Measurements from ENCODE around the gene SCYL3.
"Not testable (repeated sequence)": the region's sequence is repeated elsewhere in the genome, so short reads cannot be mapped to it uniquely, and the experiment has no call there.

SCYL3 gene, protein sequence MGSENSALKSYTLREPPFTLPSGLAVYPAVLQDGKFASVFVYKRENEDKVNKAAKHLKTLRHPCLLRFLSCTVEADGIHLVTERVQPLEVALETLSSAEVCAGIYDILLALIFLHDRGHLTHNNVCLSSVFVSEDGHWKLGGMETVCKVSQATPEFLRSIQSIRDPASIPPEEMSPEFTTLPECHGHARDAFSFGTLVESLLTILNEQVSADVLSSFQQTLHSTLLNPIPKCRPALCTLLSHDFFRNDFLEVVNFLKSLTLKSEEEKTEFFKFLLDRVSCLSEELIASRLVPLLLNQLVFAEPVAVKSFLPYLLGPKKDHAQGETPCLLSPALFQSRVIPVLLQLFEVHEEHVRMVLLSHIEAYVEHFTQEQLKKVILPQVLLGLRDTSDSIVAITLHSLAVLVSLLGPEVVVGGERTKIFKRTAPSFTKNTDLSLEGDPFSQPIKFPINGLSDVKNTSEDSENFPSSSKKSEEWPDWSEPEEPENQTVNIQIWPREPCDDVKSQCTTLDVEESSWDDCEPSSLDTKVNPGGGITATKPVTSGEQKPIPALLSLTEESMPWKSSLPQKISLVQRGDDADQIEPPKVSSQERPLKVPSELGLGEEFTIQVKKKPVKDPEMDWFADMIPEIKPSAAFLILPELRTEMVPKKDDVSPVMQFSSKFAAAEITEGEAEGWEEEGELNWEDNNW

DNA sequence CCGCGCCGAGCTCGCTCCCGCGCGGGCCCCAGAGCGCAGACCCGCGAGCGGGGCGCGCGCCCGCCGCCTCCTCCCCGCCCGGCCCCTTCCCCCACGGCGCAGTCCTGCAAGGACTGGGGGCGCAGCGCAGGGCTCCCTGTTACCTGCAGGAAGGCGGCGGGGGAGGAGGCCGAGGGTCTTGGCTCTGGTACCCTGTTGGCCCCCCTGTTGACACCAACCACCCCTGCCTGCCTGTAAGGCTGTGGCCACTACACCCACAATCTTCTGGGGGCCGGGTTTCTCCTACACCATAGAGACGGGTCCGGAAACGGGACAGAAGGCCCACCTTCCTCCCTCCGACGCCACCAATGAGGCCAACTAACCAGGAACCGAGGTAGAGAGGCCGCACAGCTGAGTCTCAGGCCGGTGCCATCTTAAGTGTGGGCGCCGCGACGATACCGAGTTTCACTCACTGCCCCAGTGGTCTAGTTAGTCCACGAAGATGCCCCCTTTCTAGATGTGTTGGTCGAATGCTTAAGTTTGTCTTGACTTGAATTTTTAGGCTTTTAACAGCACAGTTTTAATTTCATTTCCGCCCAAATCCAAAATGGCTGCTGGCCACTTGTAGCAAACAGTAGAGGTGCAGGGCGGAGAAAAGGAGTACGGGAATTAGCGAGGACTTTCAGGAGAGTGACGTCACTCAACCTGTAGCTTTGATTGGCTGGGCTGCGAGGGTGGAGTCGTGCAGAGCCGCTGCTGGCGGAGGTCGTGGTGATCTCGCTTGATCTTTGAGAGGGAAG, at the start of gene SCYL3:
TSS of gene SCYL3 (minus strand) at position 252 of the 779 bp plus-strand sequence. CDS start 5,056 bp downstream, outside the sequence.
- DNase-seq (ENCODE audit: low read depth) = peak; percentile 83

DNA sequence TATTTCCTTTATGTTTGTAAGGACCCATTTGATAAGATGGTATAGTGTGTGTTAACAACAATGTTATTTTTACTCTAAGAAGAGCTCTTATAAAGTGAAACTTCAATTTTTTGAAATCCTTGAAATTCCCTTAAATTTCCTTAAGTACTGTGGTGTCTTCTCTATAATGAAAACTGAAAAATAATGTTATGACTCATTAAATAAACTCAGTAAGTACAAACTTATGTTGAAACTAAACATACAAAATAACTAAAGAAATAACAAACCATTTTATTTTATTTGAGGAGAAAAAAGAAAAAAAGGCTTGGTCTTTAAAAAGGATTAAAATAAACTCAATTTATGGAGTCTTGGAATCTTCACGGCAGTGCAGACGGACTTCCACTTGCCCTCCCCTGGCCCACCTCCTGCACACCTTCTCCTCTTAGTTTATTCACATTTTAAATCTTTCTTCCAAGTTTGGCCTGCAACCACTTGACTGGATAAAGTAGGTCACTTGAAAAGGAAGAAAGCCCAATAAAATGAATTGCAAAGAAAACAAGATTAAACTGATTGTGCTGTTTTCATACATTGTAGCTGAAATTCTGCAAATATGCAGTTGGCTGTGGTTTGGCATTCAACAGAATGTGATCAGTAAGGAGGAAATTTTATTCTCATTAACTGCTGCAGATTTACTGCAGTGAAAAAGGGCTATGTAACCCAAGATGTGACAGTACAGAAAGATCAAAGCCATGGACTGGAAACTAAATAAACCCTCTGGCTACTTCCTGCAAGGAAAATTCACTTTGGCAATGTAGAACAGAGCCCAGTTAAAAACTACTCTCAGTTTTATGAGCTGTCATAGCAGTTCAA, 48.5 kb upstream of the SCYL3 start:
- no peak for DNase-seq (ENCODE audit: low read depth)

DNA sequence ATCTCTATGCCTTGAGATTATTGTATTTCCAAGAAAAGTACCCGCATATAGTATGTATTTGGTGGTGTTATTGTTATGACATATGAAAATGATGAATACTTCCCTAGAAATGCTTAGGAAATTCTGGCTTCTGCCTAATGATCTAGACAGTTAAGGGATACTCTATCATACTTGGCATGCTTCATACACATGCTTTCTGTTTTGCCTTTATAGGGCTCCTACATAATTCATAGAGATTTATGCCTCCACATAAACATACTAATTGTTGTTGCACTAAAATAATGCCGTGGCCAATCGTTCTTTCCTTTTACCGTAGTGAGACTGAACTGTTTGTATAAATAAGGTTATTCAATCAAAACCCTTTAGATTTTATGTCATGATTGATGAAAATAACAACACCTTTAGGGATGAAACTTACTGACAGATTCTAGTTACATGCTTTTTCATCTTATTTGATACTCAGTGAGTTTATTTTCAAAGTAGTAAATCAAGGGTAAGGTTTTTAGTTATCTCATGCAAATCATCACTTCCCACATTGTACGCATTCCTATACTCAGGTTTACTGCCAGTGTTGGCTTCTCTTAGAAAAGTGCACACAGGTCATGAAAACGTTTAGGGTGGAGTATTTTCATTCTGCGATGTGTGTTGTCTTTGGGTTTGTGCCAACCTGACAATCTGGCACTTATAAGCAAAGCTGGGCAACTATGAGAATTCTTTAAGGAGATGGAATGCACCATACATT, 40.5 kb upstream of the SCYL3 start:
- no peak for DNase-seq (ENCODE audit: low read depth)

DNA sequence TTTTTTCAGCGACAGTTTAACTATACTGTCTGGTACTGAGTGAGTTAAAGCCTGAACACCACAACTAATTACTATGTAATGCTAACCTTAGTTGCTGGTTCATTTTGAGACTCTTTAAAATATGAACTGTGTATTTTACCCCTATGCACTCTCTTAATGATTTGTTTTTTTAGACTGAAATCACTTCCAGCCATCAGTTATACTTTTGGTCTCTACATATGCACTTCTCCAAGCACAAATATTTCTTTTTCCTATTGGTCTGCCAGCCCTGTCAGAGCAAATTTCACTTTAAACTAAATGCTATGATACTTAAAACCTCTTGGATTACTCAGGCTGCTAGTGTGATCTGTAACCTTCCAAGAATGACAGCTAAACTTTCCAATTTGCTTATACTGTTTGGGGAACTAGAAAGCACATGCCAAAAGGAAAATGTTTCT, 38.1 kb upstream of the SCYL3 start:
- DNase-seq (ENCODE audit: low read depth) = no peak

DNA sequence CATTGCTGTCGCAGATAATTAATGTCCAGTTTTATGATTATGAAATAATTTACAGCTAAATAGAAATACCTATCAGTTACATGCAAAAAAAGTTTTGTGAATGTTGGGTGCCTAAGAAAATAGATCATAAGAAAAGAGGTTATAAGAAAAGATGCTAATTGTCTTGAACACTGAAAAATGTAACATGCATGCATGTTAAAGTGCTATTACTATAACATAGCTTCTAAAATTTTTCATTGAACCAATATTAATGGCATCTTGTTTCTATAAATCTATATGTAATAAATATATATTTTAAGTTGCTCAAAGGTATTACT, 35.5 kb upstream of the SCYL3 start:
- no peak for DNase-seq (ENCODE audit: low read depth)

DNA sequence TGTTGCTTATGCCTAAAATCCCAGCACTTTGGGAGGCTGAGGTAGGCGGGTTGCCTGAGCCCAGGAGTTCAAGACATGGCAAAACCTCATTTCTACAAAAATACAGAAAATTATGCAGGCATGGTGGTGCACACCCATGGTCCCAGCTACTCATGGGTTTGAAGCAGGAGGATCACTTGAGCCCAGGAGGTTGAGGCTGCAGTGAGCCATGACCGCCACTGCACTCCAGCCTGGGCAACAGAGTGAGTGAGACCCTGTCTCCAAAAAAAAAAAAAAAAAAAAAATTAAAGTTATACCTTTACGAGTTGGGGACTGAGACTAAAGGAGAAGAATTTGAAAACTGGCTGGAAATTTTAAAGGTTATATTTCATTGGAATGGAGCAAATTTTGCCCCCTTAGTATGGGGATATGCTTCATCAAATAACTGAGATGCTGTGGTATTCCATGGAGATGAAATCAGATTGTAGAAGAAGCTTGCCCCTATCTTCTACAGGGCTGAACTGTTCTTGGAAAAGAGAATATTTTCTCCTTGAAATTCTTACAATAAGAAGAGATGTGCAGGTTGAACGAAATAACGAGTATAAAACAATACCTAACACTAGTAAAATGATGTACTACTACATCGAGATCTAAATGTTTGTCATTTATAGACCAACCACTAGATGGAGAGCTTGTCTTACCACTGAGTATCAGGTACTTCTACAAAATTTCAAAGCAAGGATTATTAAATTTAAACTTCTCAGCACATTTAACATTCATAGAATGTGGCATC, 34.9 kb upstream of the SCYL3 start:
- DNase-seq (ENCODE audit: low read depth) = no peak

DNA sequence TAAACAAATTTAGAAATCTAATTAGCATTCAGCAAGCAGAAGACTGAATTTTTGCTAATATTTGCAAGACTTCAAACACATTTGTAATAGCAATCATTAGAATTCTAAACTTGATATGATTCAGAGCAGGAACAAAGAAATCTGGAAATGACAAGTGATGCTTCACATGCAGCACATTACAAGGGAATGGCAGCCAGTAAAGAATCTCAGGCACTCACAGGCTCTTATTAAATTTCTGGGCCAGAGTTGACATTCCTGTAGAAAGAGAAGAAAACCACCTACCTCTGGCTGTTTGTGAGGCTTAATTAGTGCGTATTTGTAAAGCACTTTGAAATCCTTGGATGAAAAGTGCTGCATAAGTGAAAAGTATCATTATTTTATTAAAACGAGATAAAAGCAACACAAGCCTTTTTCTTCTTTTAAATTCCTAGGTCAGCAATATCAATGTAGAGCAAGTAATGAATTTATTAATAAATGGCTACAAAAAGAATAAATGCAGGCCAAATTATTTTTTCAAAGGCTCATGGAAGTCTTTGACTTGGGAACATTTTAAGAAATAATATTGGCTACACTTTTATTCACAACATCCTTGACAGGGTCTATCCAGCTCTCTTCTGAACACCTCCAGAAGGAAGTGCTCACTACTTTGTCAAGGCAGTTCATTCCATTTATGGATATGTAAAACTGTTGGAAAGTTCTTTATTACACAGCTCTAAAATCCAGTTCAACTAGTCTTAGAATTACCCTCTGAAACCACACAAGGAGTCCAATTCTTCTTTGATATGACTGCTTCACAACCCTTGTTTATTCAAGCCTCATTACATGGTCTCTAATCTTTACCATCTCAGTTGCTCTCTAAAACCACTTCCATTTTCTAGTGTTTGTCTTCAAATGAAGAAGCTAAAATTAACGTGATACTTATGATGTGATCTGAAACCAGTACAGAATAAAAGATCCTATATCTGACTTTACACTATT, 32.1 kb upstream of the SCYL3 start:
- DNase-seq (ENCODE audit: low read depth) = no peak

DNA sequence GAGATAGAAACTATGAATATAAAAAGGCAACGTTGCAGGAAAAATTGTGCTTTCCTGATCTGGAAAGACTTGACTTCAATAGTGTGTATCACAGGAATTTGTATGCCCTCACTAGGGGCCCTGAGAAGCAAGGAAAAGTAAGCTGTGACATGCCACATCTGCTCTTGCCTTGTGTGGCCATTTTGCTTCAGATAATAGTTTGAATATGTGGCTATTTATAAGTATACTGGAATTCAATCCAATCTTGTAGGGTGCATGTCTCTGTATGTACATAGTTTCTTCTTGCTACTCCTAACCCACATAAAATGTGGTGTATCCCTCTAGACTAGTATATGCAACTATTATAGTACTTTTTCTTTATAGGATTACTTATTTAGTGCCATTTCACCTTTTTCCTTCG, 31.1 kb upstream of the SCYL3 start:
- no peak for DNase-seq (ENCODE audit: low read depth)

DNA sequence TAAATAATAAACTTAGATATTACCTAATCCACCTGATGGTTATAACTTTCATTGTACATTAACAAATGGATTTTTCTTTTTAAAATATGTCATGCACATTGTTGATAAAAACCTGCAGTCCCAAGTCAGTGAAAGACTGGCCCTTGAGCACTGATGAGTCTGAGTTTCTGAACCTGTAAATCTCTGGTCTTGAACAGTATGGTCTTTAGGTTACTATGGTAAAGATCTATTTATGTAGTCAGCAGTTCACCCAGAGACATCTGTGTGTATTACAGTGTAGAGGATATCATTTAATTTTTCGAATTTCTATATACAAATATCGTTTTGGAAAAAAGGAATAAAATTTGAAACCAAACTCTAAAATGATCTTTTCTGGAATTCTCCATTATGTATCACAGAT, 30.4 kb upstream of the SCYL3 start:
- DNase-seq (ENCODE audit: low read depth) = no peak

DNA sequence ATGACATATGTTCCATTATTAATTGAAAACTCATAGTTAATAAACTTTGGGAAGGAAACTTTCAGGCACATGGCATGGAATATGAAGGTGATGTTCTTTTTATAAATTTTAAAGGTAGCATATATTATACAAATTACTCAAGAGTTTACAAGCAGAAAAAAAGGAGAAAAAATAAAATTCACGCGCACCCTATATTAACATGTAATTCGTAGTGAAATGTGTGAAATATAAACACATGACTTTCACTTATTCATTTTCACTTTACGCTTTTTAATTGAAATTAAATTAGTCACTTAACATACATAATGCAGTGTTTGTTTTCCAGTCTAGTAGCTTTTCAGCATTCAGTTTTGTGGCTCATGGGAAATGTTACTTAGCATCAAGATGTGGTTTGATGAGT, 27.4 kb upstream of the SCYL3 start:
- no peak for DNase-seq (ENCODE audit: low read depth)

DNA sequence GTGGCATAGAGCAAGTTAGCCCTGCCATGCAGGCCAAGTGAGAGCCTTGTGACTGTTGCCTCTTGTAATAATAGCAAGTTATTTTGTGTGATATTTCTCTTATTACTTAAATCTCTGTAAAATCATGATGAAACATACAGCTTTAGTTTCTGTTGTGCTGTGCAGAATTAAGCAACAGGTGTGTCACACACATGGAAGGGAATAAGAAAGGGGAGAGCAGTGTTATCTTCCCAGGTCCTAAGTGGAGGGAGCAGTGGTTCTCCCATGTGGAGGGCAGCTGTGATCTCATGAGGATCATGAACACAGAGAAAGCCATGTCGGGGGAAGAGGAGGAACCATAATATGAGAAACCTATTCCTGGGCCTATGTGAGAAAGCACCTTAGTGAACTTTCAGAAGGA, 25.2 kb upstream of the SCYL3 start:
- no peak for DNase-seq (ENCODE audit: low read depth)

DNA sequence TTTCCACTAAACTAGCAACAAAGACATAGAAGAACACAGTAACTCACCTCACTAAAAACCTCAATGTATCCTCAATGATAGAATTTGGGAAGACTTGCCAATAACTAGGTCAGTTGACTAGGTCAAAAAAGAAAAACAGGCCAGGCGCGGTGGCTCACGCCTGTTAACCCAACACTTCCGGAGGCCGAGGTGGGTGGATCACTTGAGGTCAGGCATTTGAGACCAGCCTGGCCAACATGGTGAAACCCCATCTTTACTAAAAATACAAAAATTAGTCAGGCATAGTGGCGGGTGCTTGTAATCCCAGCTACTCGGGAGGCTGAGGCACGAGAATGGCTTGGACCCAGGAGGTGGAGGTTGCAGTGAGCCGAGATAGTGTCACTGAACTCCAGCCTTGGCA, 24.5 kb upstream of the SCYL3 start:
- DNase-seq (ENCODE audit: low read depth) = not testable (repeated sequence)

DNA sequence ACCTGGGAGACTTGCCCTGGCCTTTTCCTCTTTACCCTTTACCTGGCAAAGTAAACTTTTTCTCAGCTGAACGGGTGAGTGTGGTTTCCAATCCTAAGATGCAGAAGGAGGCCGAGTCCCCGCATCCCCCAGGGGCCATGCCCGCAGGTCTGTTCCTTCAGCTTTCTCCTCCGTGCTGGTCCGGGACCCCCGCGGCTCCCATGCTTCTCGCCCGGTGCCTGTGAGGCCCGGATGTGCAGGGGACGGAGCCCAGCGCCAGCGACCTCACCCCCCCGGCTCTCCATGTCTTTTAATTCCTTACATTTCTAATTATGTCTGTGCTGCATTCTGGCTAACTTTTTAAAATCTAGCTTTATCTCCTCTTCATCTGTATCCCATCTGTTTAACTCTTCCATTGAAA, 21.5 kb upstream of the SCYL3 start:
- DNase-seq (ENCODE audit: low read depth) = no peak

DNA sequence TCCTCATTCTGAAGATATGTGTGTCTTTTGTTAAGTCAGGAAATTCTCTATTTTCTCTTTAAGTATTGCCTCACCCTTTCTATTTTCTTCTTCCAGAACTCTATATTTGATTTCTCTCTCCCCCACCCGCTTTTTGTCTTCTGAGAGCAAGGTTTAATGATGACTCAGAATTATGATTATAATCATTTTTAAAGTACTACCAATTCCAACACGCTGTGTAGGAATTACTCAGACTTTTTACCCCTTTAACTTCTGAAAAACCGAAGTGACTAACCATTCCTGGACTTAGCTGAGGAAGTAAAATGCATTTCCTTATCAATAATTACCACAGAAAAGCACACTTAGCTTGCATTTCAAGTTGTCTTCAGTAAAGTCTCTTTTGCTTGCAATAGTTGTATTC, 20.8 kb upstream of the SCYL3 start:
- DNase-seq (ENCODE audit: low read depth) = no peak

DNA sequence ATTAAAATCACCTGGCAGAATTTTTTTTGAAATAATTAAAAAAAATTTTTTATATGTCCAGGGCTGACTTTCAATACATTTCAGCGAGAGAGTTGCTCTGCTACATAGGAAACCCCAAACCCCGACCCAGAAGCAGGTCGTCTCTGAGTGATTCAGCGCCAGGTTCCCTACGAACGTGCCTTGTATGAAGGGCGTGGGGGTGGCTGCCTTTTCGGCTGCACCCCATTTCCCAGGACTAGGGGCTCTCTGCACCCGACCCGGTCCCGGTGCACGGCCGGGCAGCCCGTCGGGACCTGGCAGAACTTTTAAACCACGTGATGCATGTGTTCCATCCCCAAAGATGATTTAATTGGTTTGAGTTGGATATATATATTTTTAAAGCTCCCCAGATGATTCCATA, 15.8 kb upstream of the SCYL3 start:
- DNase-seq (ENCODE audit: low read depth) = no peak

DNA sequence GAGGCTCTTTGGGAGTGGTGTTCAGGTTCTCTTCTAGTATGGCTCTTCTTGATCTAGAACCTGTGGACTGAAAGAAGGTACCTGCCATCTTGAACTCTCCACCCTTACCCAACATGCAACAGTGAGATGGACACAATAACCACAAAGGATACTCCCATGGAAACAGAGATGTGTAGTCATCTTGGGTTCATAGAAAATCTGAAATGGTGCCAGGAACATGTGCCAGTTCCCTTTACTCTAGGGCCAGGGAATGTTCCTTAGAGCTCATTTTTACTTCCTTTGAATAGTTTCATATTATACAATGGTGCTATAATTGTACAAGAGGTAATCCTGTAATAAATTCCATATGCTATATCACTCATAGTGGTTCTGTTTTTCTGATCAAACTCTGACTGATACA, 13.2 kb upstream of the SCYL3 start:
- no peak for DNase-seq (ENCODE audit: low read depth)

DNA sequence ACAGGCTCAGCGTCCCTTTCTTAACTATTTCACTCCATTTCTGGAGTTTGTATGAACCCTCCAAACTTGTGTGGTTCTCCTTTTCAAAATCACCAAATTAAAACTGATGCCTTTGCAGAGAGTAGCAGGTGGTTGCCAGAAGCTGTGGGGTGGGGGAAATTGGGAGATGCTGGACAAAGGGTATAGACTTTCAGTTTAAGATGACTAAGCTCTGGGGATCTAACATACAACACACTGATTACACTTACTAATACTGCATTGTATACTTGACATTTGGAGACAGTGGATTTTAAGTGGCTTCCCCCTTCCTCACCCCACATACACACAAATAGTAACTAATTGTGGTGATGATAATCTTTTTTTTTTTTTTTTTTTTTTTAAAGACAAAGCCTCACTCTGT, 11.1 kb upstream of the SCYL3 start:
- DNase-seq (ENCODE audit: low read depth) = no peak

DNA sequence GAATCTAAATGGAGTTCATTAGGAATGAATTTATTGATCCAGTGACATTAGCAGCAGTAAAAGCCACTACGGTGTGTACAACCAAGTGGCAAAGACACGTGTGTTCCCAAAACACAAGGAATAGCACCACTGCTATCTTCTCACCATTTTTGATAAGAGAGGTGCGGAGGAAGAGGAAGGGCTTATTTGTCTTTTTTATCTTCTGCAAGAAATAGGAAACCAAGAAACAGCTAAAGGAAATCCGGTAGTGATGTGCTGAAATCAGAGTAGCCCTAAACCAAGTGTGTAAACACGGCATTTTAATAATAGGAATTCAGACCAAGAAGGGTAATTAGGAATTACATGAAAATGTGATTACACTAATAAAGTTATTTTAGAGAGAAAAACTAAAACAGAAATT, 9.1 kb upstream of the SCYL3 start:
- no peak for DNase-seq (ENCODE audit: low read depth)

DNA sequence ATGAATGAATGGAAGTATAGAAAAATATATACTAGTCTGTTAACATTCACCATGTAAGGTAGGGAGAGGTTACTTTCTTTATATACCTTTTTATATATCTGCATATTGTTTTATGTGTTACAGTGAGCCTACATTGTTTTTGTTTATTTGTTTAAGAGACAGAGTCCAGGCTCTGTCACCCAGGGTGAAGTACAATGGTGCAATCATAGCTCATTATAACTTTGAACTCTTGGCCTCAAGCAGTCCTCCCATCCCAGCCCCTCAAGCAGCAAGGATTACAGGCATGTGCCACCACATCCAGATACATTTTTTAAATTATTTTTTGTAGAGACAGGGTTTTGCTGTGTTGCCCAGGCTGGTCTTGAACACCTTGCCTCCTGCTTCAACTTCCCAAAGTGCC, 7.4 kb upstream of the SCYL3 start:
- no peak for DNase-seq (ENCODE audit: low read depth)
